HepG2 (cell line): ENCODE results near the gene SH3GL2. TPM values are rescaled to one million over a fixed set of nuclear protein-coding genes. Genes with fewer than 3 reads are reported as not detected.

Source experiments
- ATAC-seq: fragments of 200-7000 bp; cut with Tn5 transposase; 3 replicates; pipeline ENCODE4 v1.9.1; 2020; ENCODE audit warnings: mild to moderate bottlenecking, moderate library complexity
- BruUV-seq: library from RNA; stranded (reverse); fragments of 400-500 nt; replicated peaks from 2 replicates; lab custom pipeline; 2021; lab: Mats Ljungman, UMichigan
- CTCF ChIA-PET: fragments of 300-600 bp; formaldehyde crosslinking; extraction: SDS; loops from one replicate; lab custom pipeline; 2021; ENCODE audit warnings: low total read pairs, inconsistent platforms, low intra/inter-chr PET ratio; lab: Yijun Ruan, JAX
- POLR2A ChIA-PET: fragments of 350-600 bp; sonication (Branson Sonifier 250); formaldehyde crosslinking; loops from one replicate; lab custom pipeline; 2020; ENCODE audit warnings: antibody characterized with exemption, inconsistent platforms; lab: Yijun Ruan, JAX
- DNase-seq: peaks from one replicate; pipeline ENCODE4 v3.0.0-alpha.2; 2015; ENCODE audit warnings: low spot score
- FAIRE-seq: peaks from 3 replicates; lab custom pipeline; 2011; peaks lifted over from hg19 to GRCh38; lab: Jason Lieb, UNC
- H2AFZ ChIP-seq: one replicate; pipeline ENCODE4 v1.6.1; 2011; ENCODE audit warnings: low read length, inconsistent platforms
- H3K27ac ChIP-seq: fragments of 300-600 bp; 3 replicates; pipeline ENCODE4 v1.8.0; 2011; ENCODE audit warnings: mixed run types, mild to moderate bottlenecking, mixed read lengths, low read length, inconsistent platforms; ENCODE audit not compliant: insufficient read depth; ENCODE audit errors: extremely low read length
- H3K27me3 ChIP-seq, 2 experiments: fragments of 200-600 bp in 1 of 2; 2 replicates in 1 of 2; 3 replicates in 1 of 2; pipeline versions ENCODE4 v1.6.0 to v1.8.0; 2011; ENCODE audit warnings: low read length in 2 of 2, mild to moderate bottlenecking in 2 of 2, moderate library complexity in 2 of 2, inconsistent platforms in 1 of 2; ENCODE audit not compliant: insufficient read depth in 2 of 2, control insufficient read depth in 1 of 2
- H3K36me3 ChIP-seq, 2 experiments: fragments of 200-600 bp in 1 of 2; replicated peaks in 1 of 2; 2 replicates in 1 of 2; 3 replicates in 1 of 2; pipeline versions ENCODE4 v1.5.1 to v1.8.0; 2011; ENCODE audit warnings: low read length in 2 of 2, inconsistent platforms in 1 of 2; ENCODE audit not compliant: insufficient read depth in 2 of 2, control insufficient read depth in 1 of 2
- H3K4me1 ChIP-seq: 2 replicates; pipeline ENCODE4 v1.5.1; 2012; ENCODE audit warnings: low read length, inconsistent platforms; ENCODE audit not compliant: insufficient read depth
- H3K4me2 ChIP-seq: 2 replicates; pipeline ENCODE4 v1.6.0; 2011; ENCODE audit warnings: low read depth, low read length, inconsistent platforms
- H3K4me3 ChIP-seq, 3 experiments: fragments of 200-600 bp in 1 of 3; sonication (generic), shearing (Covaris generic) in 1 of 3; replicated peaks in 1 of 3; 2 replicates each; pipeline ENCODE4 v1.5.1; 2011 to 2016; ENCODE audit warnings: low read length in 3 of 3, inconsistent platforms in 2 of 3, low read depth in 2 of 3, mild to moderate bottlenecking in 2 of 3, control low read depth in 1 of 3, mixed read lengths in 1 of 3; ENCODE audit not compliant: insufficient read depth in 1 of 3
- H3K79me2 ChIP-seq: one replicate; pipeline ENCODE4 v1.6.1; 2011; ENCODE audit warnings: low read length, inconsistent platforms; ENCODE audit not compliant: insufficient read depth
- H3K9ac ChIP-seq: 2 replicates; pipeline ENCODE4 v1.6.0; 2011; ENCODE audit warnings: mild to moderate bottlenecking, low read depth, low read length, inconsistent platforms; ENCODE audit not compliant: insufficient read depth
- H3K9me3 ChIP-seq: 2 replicates; pipeline ENCODE4 v1.5.1; 2012; ENCODE audit warnings: mild to moderate bottlenecking, low read length
- H4K20me1 ChIP-seq: 2 replicates; pipeline ENCODE4 v1.6.0; 2011; ENCODE audit warnings: inconsistent platforms, mild to moderate bottlenecking, low read length, moderate library complexity; ENCODE audit not compliant: insufficient read depth
- ETS1 ChIP-seq: sonication (generic); formaldehyde crosslinking; IDR thresholded peaks from 2 replicates; pipeline ENCODE4 v1.4.0; 2020; ENCODE audit warnings: missing genetic modification reagents
- FOXA3 ChIP-seq: IDR thresholded peaks from 2 replicates; pipeline ENCODE4 v1.6.1; 2016; ENCODE audit warnings: missing genetic modification reagents, missing compliant biosample characterization
- HMG20A ChIP-seq: IDR thresholded peaks from 2 replicates; pipeline ENCODE4 v1.6.1; 2016; ENCODE audit warnings: borderline replicate concordance
- NCOA5 ChIP-seq: sonication (generic); formaldehyde crosslinking; IDR thresholded peaks from 2 replicates; pipeline ENCODE4 v1.4.0; 2020; ENCODE audit warnings: missing genetic modification reagents
- PITX1 ChIP-seq: sonication (generic); formaldehyde crosslinking; IDR thresholded peaks from 2 replicates; pipeline ENCODE4 v1.5.1; 2020; ENCODE audit warnings: mild to moderate bottlenecking, missing genetic modification reagents
- RFXAP ChIP-seq: sonication (generic); formaldehyde crosslinking; IDR thresholded peaks from 2 replicates; pipeline ENCODE4 v1.4.0; 2020; ENCODE audit warnings: missing genetic modification reagents, borderline replicate concordance
- SUZ12 ChIP-seq: fragments of 150-350 bp; IDR thresholded peaks from 2 replicates; pipeline ENCODE4 v1.6.1; 2014; ENCODE audit warnings: low read depth, low read length
- TBP ChIP-seq: sonication (generic); formaldehyde crosslinking; IDR thresholded peaks from 2 replicates; pipeline ENCODE4 v1.5.0; 2020; ENCODE audit warnings: missing genetic modification reagents
- TSC22D2 ChIP-seq: sonication (generic); formaldehyde crosslinking; IDR thresholded peaks from 2 replicates; pipeline ENCODE4 v1.5.1; 2020; ENCODE audit warnings: missing genetic modification reagents, mild to moderate bottlenecking, borderline replicate concordance
- ZBTB2 ChIP-seq: sonication (generic); formaldehyde crosslinking; IDR thresholded peaks from 2 replicates; pipeline ENCODE4 v1.8.0; 2022; ENCODE audit warnings: low read depth, missing genetic modification reagents
- ZFP90 ChIP-seq: sonication (generic); formaldehyde crosslinking; IDR thresholded peaks from 2 replicates; pipeline ENCODE4 v1.8.0; 2022; ENCODE audit warnings: missing genetic modification reagents, mild to moderate bottlenecking, inconsistent platforms, borderline replicate concordance
- ZNF337 ChIP-seq: sonication (generic); formaldehyde crosslinking; IDR thresholded peaks from 2 replicates; pipeline ENCODE4 v1.5.1; 2020; ENCODE audit warnings: missing genetic modification reagents, low read depth, mild to moderate bottlenecking, borderline replicate concordance
- ZNF549 ChIP-seq: sonication (generic); formaldehyde crosslinking; IDR thresholded peaks from 2 replicates; pipeline ENCODE4 v1.5.0; 2020; ENCODE audit warnings: missing genetic modification reagents
- ZNF552 ChIP-seq: sonication (generic); formaldehyde crosslinking; IDR thresholded peaks from 2 replicates; pipeline ENCODE4 v1.9.0; 2022; ENCODE audit warnings: missing genetic modification reagents, mild to moderate bottlenecking, borderline replicate concordance
- ZNF629 ChIP-seq: sonication (generic); formaldehyde crosslinking; conservative IDR thresholded peaks from 2 replicates; pipeline ENCODE4 v1.5.0; 2020; ENCODE audit warnings: missing genetic modification reagents
- ZNF781 ChIP-seq: sonication (generic); formaldehyde crosslinking; IDR thresholded peaks from 2 replicates; pipeline ENCODE4 v1.5.1; 2020; ENCODE audit warnings: borderline replicate concordance, mild to moderate bottlenecking, missing genetic modification reagents; ENCODE audit errors: not compliant biosample characterization
- ZSCAN20 ChIP-seq: sonication (generic); formaldehyde crosslinking; IDR thresholded peaks from 2 replicates; pipeline ENCODE4 v1.4.0; 2020; ENCODE audit warnings: missing genetic modification reagents, mild to moderate bottlenecking, borderline replicate concordance
- WGBS: methylation state at CpG from one replicate; pipeline ENCODE4 v1.1.6; 2017; ENCODE audit warnings: low lambda C conversion rate; 5-methylcytosine and 5-hydroxymethylcytosine counted together
- in situ Hi-C: cut with HindIII; loops from 2 replicates; pipeline ENCODE4 v1.10.0; 2017; ENCODE audit warnings: low pct_unique_long_range_greater_than_20kb; ENCODE audit not compliant: extremely low pct_ligation_motif_present
- intact Hi-C: fragments of 100-400 bp; cut with micrococcal nuclease; formaldehyde crosslinking; loops from one replicate; pipeline ENCODE4 v1.10.0; 2022; ENCODE audit not compliant: unreplicated experiment
- polyA plus RNA-seq, 8 experiments: library from polyadenylated mRNA; depleted of rRNA in 3 of 8; stranded (reverse) in 7 of 8; unstranded in 1 of 8; fragments of >200 nt; fragmentation: Illumina TruSeq in 4 of 8; extraction: Trizol in 4 of 8; gene quantifications; 2 replicates each; pipeline versions ENCODE4 v1.2.1 to v1.2.3, GENCODE V29; 2011 to 2016; ENCODE audit warnings: low read depth in 4 of 8, missing spikeins in 1 of 8, mixed read lengths in 1 of 8; ENCODE audit not compliant: insufficient read depth in 1 of 8
- total RNA-seq, 5 experiments: library from RNA; depleted of rRNA; stranded (reverse); fragments of >200 nt; fragmentation: Illumina TruSeq; extraction: Trizol; gene quantifications; 2 replicates each; pipeline ENCODE4 v1.2.3, GENCODE V29; 2016; ENCODE audit warnings: low read depth in 1 of 5

The SH3GL2 gene
- total and polyA plus RNA-seq, 2 of the 13 experiments (the other 11 are each of a cell fraction or from before 2014, with no cell fraction given), result 0.04 TPM; not detected in 1

DNA sequence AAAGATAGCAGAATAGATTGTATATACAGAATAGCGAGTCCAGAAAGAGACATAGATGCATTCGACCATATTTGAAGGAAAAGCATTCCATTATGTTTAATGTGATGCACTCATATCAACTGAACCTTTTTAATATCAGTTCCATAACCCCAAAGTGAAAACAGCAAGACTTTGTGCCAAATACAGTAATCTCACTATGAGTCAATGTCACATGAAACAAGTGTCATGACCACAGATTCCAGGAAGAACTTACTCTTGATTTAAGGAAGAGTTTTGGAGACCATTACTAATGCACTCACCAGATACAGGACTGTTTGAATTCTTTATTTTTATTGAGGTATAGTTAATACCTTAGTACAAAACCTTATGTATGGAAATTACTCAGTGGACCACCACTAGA is 220.5 kb downstream of the SH3GL2 start:
- H3K27ac ChIP-seq, result no peak overlapping the region
- TF ChIP-seq ZSCAN20 (CRISPR knock-in tag), result no peak
- no peak for TF ChIP-seq ZFP90 (CRISPR knock-in tag)
- no peak for TF ChIP-seq FOXA3 (CRISPR knock-in tag)
- TF ChIP-seq ZNF781, result no peak
- TF ChIP-seq PITX1 (CRISPR knock-in tag), result no peak
- no peak for TF ChIP-seq ETS1 (CRISPR knock-in tag)
- no peak for TF ChIP-seq TSC22D2 (CRISPR knock-in tag)
- no peak for TF ChIP-seq NCOA5 (CRISPR knock-in tag)
- TF ChIP-seq TBP (CRISPR knock-in tag), result no peak
- no peak for TF ChIP-seq RFXAP
- no peak for TF ChIP-seq SUZ12
- TF ChIP-seq HMG20A, result no peak
- no peak for TF ChIP-seq ZBTB2
- no peak for TF ChIP-seq ZNF552 (CRISPR knock-in tag)
- TF ChIP-seq ZNF337, result no peak
- TF ChIP-seq ZNF629 (CRISPR knock-in tag), result no peak
- TF ChIP-seq ZNF549 (CRISPR knock-in tag), result no peak
- no peak overlapping the region for H3K9ac ChIP-seq
- no TSS peak for BruUV-seq
- H3K4me1 ChIP-seq, result no peaks in the 10 kb centered on the region
- no peaks in the 10 kb centered on the region for H3K9me3 ChIP-seq
- H4K20me1 ChIP-seq, result no peaks in the 10 kb centered on the region
- no peak overlapping the region for H2AFZ ChIP-seq
- H3K36me3 ChIP-seq, result no peaks in the 10 kb centered on the region
- H3K4me2 ChIP-seq, result no peak overlapping the region
- no peaks in the 10 kb centered on the region for H3K27me3 ChIP-seq
- H3K79me2 ChIP-seq, result no peaks in the 10 kb centered on the region
- WGBS, result 3% methylated on average over 2 of the region's 2 CpGs
- FAIRE-seq, result no peak
- no peak overlapping the region for H3K4me3 ChIP-seq
- ATAC-seq, result no peak
- intact Hi-C loops, result no loop called here
- CTCF ChIA-PET, result no interaction called here
- in situ Hi-C loops, result no loop called here
- POLR2A ChIA-PET, result no interaction called here
- DNase-seq, result no peak
